T-helper 1 cell treated with Interleukin-12 subunit alpha and Interleukin-12 subunit beta and Interleukin-4 antibody, amounts not matched to agents 30 μg/mL and 1 μg/mL, for 36 hours (primary cell): ENCODE results near the gene FLRT1.

Experiments used
- H3K27ac Mint-ChIP-seq: one replicate; pipeline ENCODE4 v1.8.0; 2021; ENCODE audit warnings: mild to moderate bottlenecking, mixed read lengths
- H3K27me3 Mint-ChIP-seq: one replicate; pipeline ENCODE4 v1.8.0; 2021; ENCODE audit warnings: low read depth, mixed read lengths
- H3K36me3 Mint-ChIP-seq: one replicate; pipeline ENCODE4 v1.8.0; 2021; ENCODE audit warnings: low read depth, mixed read lengths
- H3K4me1 Mint-ChIP-seq: one replicate; pipeline ENCODE4 v1.8.0; 2021; ENCODE audit warnings: low read depth, mixed read lengths
- H3K4me3 Mint-ChIP-seq: one replicate; pipeline ENCODE4 v1.8.0; 2021; ENCODE audit warnings: mild to moderate bottlenecking, moderate library complexity, mixed read lengths
- H3K9me3 Mint-ChIP-seq: one replicate; pipeline ENCODE4 v1.8.0; 2021; ENCODE audit warnings: mixed read lengths

Gene FLRT1

GRCh38 chr11:64000740-64001483, 34.8 kb upstream of the FLRT1 start:
- Mint-ChIP-seq H3K4me1 (peaks cover 5% of the 10 kb centered on the region), H3K36me3 (peaks cover 9% of the 10 kb centered on the region), H3K4me3 (no peak overlapping the region), H3K27me3 (peaks cover under 1% of the 10 kb centered on the region), H3K9me3 (no peaks in the 10 kb centered on the region), H3K27ac (no peak overlapping the region)

DNA sequence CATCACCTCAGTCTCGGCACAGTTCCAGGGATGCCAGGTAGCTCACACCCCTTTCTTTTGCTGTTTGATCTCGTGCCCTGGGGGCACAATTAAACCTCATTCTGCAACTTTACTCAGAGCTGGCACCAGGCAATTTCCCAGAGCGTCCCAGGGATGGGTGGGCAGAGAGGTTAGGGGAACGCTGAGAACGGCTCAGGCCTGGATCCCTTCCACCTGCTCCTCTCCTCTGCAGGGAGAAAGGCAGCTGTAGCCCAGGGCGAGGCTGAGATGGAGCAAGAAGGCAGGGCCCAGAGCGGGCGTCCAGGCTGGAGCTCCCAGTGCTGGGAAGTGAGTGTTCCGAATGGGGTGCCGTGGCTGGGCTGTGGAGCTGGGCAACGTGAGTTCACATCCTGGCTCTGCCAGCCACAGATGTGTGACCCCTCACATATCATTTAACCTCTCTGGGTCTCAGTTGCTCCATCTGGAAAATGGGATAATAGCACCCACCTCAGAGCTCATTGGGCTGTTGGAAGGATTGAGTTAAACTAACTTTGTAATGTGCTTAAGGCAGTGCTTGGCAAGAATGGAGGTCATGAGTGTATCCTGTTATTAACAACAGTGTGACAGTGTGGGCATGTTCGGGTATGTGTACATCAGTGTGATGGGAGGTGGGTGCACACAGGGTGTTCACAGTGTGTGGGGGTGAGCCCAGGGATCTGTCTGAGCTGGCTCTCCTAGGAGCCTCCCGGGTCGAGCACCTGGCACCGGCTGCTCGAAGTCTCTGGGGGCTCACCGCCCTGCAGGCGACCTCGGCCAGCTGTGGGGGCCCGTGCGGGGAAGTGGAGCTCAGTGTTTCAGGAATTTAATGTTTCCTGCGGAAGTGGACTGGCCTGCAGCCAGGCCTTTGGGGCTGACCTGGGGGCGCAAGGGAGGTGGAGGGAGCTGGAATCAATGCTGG, 34.0 kb upstream of the FLRT1 start:
- Mint-ChIP-seq H3K27ac (no peak overlapping the region), H3K9me3 (no peaks in the 10 kb centered on the region), H3K4me3 (no peak overlapping the region), H3K4me1 (peaks cover 5% of the 10 kb centered on the region), H3K36me3 (peaks cover 9% of the 10 kb centered on the region), H3K27me3 (peaks cover 8% of the 10 kb centered on the region)

GRCh38 chr11:64003807-64004589, 31.7 kb upstream of the FLRT1 start:
- Mint-ChIP-seq H3K9me3 (no peaks in the 10 kb centered on the region), H3K27ac (no peak overlapping the region), H3K36me3 (no peaks in the 10 kb centered on the region), H3K4me3 (no peak overlapping the region), H3K27me3 (peaks cover 30% of the 10 kb centered on the region), H3K4me1 (peaks cover 11% of the 10 kb centered on the region)

- no peaks in the 10 kb centered on the region for H3K9me3 Mint-ChIP-seq
- no peak overlapping the region for H3K27ac Mint-ChIP-seq
- peaks cover 11% of the 10 kb centered on the region for H3K4me1 Mint-ChIP-seq
- no peak overlapping the region for H3K4me3 Mint-ChIP-seq
- no peaks in the 10 kb centered on the region for H3K36me3 Mint-ChIP-seq
- H3K27me3 Mint-ChIP-seq, result peaks cover 32% of the 10 kb centered on the region
Measured at GRCh38 chr11:64004590-64004984, 31.1 kb upstream of the FLRT1 start.

DNA sequence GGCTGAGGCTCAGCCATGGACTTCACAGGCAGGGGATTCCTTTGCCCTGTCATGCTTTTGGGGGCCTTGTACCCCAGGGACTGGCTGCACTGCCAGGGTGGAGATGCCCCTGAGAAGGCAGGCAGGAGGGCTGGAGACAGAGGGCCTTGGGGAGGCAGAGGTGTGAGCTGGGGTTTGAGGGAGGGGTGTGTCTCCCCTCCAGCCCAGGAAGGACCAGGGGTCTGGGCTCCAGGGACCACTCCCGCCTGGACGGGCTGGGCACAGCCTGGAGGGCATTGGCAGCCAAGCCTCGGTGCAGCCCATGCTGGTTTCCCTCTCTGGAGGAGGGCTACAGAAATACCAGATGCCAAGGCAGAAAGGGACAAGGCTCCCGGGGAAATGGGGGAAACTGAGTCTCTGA, 30.0 kb upstream of the FLRT1 start:
- peaks cover 8% of the 10 kb centered on the region for H3K9me3 Mint-ChIP-seq

GRCh38 chr11:64006398-64006797, 29.3 kb upstream of the FLRT1 start:
- Mint-ChIP-seq H3K9me3 (peaks cover 12% of the 10 kb centered on the region), H3K27ac (no peak overlapping the region), H3K4me3 (no peak overlapping the region), H3K36me3 (no peaks in the 10 kb centered on the region), H3K27me3 (peaks cover 32% of the 10 kb centered on the region), H3K4me1 (peaks cover 6% of the 10 kb centered on the region)

More for the DNA sequence above, 30.0 kb upstream of the FLRT1 start:
- H3K36me3 Mint-ChIP-seq, result no peaks in the 10 kb centered on the region
- H3K4me3 Mint-ChIP-seq, result no peak overlapping the region
- peaks cover 11% of the 10 kb centered on the region for H3K4me1 Mint-ChIP-seq
- H3K27ac Mint-ChIP-seq, result no peak overlapping the region
- peaks cover 32% of the 10 kb centered on the region for H3K27me3 Mint-ChIP-seq

DNA sequence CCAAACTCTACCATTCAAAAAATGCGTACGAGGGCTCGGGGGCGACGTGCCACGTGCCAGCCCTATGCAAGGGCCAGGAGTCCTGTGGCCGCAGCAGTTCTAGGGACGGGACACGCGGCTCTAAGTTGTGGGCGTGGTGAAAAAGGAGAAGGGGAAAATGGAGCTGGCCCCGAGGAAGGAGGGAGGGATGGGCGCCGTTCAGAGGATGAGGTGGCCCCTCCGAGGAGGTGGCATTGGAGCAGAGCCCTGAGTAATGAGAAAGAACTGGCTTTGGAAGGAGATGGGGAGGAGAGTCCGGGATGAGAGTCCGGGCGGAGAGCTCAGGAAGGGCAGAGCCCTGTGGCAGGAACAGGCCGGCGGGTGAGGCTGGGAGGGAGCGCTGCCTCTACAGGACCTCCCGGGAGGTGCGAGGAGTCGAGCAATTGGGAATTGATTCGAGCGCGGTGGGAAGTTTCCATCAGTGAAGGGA, 28.5 kb upstream of the FLRT1 start:
- no peak overlapping the region for H3K4me3 Mint-ChIP-seq
- H3K27ac Mint-ChIP-seq, result no peak overlapping the region
- no peaks in the 10 kb centered on the region for H3K36me3 Mint-ChIP-seq
- peaks cover 32% of the 10 kb centered on the region for H3K27me3 Mint-ChIP-seq
- H3K9me3 Mint-ChIP-seq, result peaks cover 12% of the 10 kb centered on the region
- peaks cover 6% of the 10 kb centered on the region for H3K4me1 Mint-ChIP-seq

- H3K4me3 Mint-ChIP-seq, result no peak overlapping the region
- peaks cover 12% of the 10 kb centered on the region for H3K9me3 Mint-ChIP-seq
- H3K36me3 Mint-ChIP-seq, result no peaks in the 10 kb centered on the region
- no peak overlapping the region for H3K27ac Mint-ChIP-seq
- H3K27me3 Mint-ChIP-seq, result peaks cover 32% of the 10 kb centered on the region
- H3K4me1 Mint-ChIP-seq, result peaks cover 6% of the 10 kb centered on the region
Measured at GRCh38 chr11:64007629-64008282, 28.0 kb upstream of the FLRT1 start.

- Mint-ChIP-seq H3K4me1 (peaks cover 6% of the 10 kb centered on the region), H3K9me3 (peaks cover 12% of the 10 kb centered on the region), H3K36me3 (no peaks in the 10 kb centered on the region), H3K27me3 (peaks cover 32% of the 10 kb centered on the region), H3K4me3 (no peak overlapping the region), H3K27ac (no peak overlapping the region)
Measured at GRCh38 chr11:64008283-64008913, 27.3 kb upstream of the FLRT1 start.

GRCh38 chr11:64008914-64009633, 26.7 kb upstream of the FLRT1 start:
- H3K9me3 Mint-ChIP-seq, result peaks cover 12% of the 10 kb centered on the region
- H3K4me1 Mint-ChIP-seq, result peaks cover 6% of the 10 kb centered on the region
- peaks cover 32% of the 10 kb centered on the region for H3K27me3 Mint-ChIP-seq
- H3K36me3 Mint-ChIP-seq, result no peaks in the 10 kb centered on the region
- no peak overlapping the region for H3K4me3 Mint-ChIP-seq
- no peak overlapping the region for H3K27ac Mint-ChIP-seq

- peaks cover 6% of the 10 kb centered on the region for H3K4me1 Mint-ChIP-seq
- peaks cover 32% of the 10 kb centered on the region for H3K27me3 Mint-ChIP-seq
- no peak overlapping the region for H3K27ac Mint-ChIP-seq
- H3K9me3 Mint-ChIP-seq, result peaks cover 12% of the 10 kb centered on the region
- no peak overlapping the region for H3K4me3 Mint-ChIP-seq
- H3K36me3 Mint-ChIP-seq, result no peaks in the 10 kb centered on the region
Measured at GRCh38 chr11:64009710-64010109, 26.0 kb upstream of the FLRT1 start.

- peaks cover 6% of the 10 kb centered on the region for H3K4me1 Mint-ChIP-seq
- H3K36me3 Mint-ChIP-seq, result no peaks in the 10 kb centered on the region
- H3K27me3 Mint-ChIP-seq, result peaks cover 32% of the 10 kb centered on the region
- peaks cover 12% of the 10 kb centered on the region for H3K9me3 Mint-ChIP-seq
- no peak overlapping the region for H3K27ac Mint-ChIP-seq
- no peak overlapping the region for H3K4me3 Mint-ChIP-seq
Measured at GRCh38 chr11:64010783-64011182, 24.9 kb upstream of the FLRT1 start.

GRCh38 chr11:64011371-64011770, 24.4 kb upstream of the FLRT1 start:
- Mint-ChIP-seq H3K4me3 (no peak overlapping the region), H3K9me3 (peaks cover 12% of the 10 kb centered on the region), H3K27me3 (peaks cover 28% of the 10 kb centered on the region)

More at GRCh38 chr11:64011371-64011770, 24.4 kb upstream of the FLRT1 start:
- Mint-ChIP-seq H3K27ac (no peak overlapping the region), H3K4me1 (peaks cover 6% of the 10 kb centered on the region), H3K36me3 (no peaks in the 10 kb centered on the region)
